ENCODE results near the gene BANK1. TPM values are rescaled to one million over a fixed set of nuclear protein-coding genes. Genes with fewer than 3 reads are reported as not detected.

BANK1 gene
- total and polyA plus RNA-seq, 2 of the 4 experiments (the other 2 are of a cell fraction): under 0.01 to 0.51 TPM

DNA sequence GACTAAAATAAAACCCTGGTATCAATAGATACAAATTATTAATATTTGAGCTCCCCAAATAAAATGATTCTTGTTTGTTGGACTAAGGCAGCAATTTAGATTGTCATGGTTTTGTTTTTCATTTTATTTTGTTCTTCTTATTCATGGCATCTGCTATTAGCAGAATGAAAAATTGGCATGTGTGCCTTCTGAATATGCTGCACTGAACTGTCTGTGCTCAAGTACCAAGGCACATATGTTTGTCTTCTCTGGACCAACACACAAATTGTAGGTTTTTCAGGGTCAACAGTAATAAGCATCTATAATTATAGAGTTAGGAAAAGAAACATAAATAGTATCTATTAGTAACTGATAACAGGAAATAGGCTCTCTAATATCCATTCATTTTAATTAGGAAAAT, 121.1 kb downstream of the BANK1 start:
- H2BK120ac ChIP-seq (ENCODE audit: low read depth, low read length): no peak overlapping the region
- no peaks in the 10 kb centered on the region for H4K20me1 ChIP-seq (ENCODE audit: insufficient read depth, low read length)
- ChIA-PET CTCF (no interaction called here), POLR2A (ENCODE audit: unreplicated experiment) (interaction anchor here (0.5 kb wide), 1 partner anchor 74 kb away, joined by 3 read pairs; no protein-coding TSS in a partner anchor)
- no peak overlapping the region for H3K18ac ChIP-seq (ENCODE audit: low read depth, low read length)
- no TSS peak for BruUV-seq (replicated peaks)
- H3K36me3 ChIP-seq (ENCODE audit: control insufficient read depth, insufficient read depth, low read length): no peaks in the 10 kb centered on the region
- in situ Hi-C loops (cut with MboI; ENCODE audit: low sequenced_read_pairs) (no loop called here), dilution Hi-C loops (cut with HindIII; ENCODE audit: low sequenced_read_pairs, unreplicated experiment) (no loop called here), intact Hi-C loops (cut with micrococcal nuclease) (no loop called here)
- no peak overlapping the region for H4K8ac ChIP-seq (ENCODE audit: low read depth in 2 of 2, low read length in 2 of 2)
- no peak overlapping the region for H4K91ac ChIP-seq (ENCODE audit: insufficient read depth, low read depth, low read length)
- no peak overlapping the region for H3K23ac ChIP-seq (ENCODE audit: low read depth, low read length)
- ATAC-seq (ENCODE audit: low read depth): no peak
- no peak overlapping the region for H3K4me2 ChIP-seq (ENCODE audit: low read depth, low read length)
- H2BK5ac ChIP-seq (ENCODE audit: low read depth, low read length, poor library complexity, severe bottlenecking): no peak overlapping the region
- H3K4me3 ChIP-seq (ENCODE audit: insufficient read depth, low read depth, low read length): no peak overlapping the region
- H3K4ac ChIP-seq (ENCODE audit: low read depth, low read length): no peak overlapping the region
- no peak overlapping the region for H2AK5ac ChIP-seq (ENCODE audit: low read depth, low read length)
- no peaks in the 10 kb centered on the region for H3K9me1 ChIP-seq (ENCODE audit: insufficient read depth, low read length)
- no peak for TF ChIP-seq MAZ (IDR thresholded peaks at IDR 0.05; ENCODE audit: borderline replicate concordance, low read depth, low read length)
- TF ChIP-seq RFX5 (IDR thresholded peaks at IDR 0.05; ENCODE audit: low read depth, low read length): no peak
- H2AK9ac ChIP-seq (replicated peaks; ENCODE audit: low read depth, low read length, poor library complexity): no peak overlapping the region
- H3K4me1 ChIP-seq (ENCODE audit: control insufficient read depth, insufficient read depth, low read length): no peaks in the 10 kb centered on the region
- no peaks in the 10 kb centered on the region for H3K79me1 ChIP-seq (ENCODE audit: low read depth in 1 of 2, low read length in 2 of 2)
- H3K56ac ChIP-seq (ENCODE audit: extremely low read depth, insufficient read depth, low read length): no peak overlapping the region
- H3K27me3 ChIP-seq (ENCODE audit: control insufficient read depth, insufficient read depth, low read length): no peaks in the 10 kb centered on the region
- no peak overlapping the region for H3K27ac ChIP-seq (ENCODE audit: insufficient read depth, low read length)
- no peak overlapping the region for H3K14ac ChIP-seq (replicated peaks; ENCODE audit: low read depth, low read length)
- no peaks in the 10 kb centered on the region for H3K9me3 ChIP-seq (ENCODE audit: control insufficient read depth, insufficient read depth, low read length)
- H2AFZ ChIP-seq (replicated peaks; ENCODE audit: low read length, poor library complexity): no peak overlapping the region
- no peak for DNase-seq
- no peak overlapping the region for H2BK20ac ChIP-seq (ENCODE audit: low read depth, low read length)
- H3K9ac ChIP-seq (ENCODE audit: low read depth, low read length): no peak overlapping the region
- no peak overlapping the region for H4K5ac ChIP-seq (ENCODE audit: low read depth, low read length)
- H2BK15ac ChIP-seq (ENCODE audit: low read depth, low read length): no peak overlapping the region
